Superior temporal gyrus (tissue), 1 donor: ENCODE measurements around the gene TK1.
"Not testable (repeated sequence)": the region's sequence is repeated elsewhere in the genome, so short reads cannot be mapped to it uniquely, and the experiment has no call there.

Source experiments
- DNase-seq: peaks from one replicate; pipeline ENCODE4 v3.0.0-alpha.2; 2016; ENCODE audit errors: extremely low spot score

Gene TK1

DNA sequence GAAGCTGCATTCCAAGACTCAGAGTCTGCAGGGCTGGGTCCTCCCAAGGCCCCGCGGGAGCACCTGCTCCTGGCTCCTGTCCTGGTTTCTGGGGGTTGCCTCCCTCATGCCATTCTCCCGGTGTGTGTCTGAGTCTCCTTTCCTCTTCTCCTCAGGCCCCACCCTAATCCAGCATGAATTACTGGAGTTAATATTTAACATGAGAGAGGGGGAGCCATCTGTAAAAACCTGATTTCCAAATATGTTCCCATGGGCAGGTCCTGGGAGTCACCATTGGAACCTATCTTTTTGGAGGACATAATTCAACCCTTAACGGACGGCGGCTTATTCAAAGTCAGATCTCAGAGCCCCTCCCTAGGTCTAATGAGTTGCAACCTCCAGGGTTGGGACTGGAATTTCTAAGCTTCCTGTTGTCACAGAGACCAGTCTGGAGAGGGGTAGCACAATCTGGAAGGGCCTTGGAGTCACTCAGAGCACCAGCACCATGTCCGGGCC, 35.3 kb downstream of the TK1 start:
- no peak for DNase-seq

DNA sequence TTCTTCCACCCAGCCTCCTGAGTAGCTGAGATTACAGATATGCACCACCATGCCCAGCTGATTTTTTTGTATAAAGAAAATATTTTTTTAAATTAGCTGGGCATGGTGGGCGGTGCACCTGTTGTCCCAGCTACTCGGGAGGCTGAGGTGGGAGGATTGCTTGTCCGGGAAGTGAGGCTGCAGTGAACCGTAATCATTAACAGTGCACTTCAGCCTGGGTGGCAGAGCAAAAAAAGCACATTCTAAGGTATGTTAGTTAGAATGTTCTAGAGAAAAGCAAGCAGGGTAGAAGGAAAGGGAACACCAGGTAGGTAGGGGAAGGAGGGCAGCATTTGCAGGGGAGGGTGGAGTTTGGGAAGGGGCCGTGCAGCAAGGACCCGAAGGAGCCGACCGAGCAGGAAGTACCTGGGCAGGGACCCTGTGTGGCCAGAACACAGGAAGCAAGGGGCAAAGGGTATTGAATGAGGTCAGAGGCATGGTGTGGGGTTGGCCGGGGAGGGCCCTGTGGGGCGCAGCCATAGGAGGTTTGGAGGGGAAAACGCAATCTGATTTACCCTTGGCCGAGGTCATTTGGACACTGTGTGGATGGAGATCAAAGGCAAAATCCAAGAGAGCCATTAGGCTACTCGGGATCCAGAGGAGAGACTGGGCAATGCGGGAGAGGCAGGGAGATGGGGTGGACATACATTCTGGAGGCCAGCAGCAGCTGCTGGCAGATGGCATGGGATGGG, 38.4 kb downstream of the TK1 start:
- DNase-seq = no peak

DNA sequence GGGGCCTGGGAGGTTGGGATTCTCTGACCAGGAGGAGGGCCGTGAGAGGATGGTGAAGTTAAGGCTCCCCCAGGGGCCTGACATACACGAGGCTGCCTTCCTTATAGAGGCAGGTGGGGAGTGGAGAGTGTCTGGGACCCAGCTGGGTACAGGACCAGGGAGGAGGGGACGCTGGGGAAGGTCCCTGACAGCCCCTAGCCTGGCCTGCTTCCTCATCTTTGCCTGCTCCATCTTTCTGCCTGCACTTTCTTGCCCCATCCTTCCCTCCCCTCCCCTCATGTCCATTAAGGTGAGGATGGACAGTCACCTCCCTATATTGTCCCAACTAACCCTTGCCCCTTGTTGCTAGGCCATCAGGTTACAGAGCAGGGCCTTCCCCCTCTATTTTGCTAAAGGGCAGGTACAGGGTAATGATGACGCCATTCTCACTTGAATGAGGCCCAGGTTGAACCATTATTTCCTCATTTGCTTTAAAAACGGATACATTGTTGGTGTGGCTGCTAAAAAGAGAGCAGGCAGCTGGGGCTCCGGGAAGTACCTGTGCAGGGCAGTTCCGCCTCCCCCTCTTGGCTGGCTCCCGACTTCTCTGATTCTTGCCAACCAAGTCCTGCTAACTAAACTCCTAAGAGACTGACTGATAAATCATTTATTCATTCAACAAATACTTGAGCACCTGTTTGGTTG, 39.4 kb downstream of the TK1 start:
- no peak for DNase-seq

DNA sequence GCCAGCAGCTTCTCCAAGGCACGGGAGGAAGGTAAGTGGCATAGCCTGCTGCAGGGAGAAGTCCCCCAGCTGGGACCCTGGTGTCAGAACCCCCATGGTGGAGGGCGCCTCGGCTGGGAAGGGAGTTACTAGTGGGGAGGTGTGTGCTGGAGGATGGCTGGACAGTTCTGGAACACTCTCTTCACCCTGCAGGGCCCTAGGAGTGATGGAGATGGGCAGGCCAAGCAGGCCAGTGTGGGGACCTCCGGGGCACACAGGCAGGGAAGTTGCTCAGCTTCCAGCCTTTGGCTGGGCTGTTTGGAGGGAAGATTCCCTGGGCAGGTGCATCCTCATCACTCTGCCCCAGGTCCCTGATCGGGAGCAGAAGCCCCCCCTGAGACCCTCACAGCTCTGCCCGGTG, 40.0 kb downstream of the TK1 start:
- no peak for DNase-seq

DNA sequence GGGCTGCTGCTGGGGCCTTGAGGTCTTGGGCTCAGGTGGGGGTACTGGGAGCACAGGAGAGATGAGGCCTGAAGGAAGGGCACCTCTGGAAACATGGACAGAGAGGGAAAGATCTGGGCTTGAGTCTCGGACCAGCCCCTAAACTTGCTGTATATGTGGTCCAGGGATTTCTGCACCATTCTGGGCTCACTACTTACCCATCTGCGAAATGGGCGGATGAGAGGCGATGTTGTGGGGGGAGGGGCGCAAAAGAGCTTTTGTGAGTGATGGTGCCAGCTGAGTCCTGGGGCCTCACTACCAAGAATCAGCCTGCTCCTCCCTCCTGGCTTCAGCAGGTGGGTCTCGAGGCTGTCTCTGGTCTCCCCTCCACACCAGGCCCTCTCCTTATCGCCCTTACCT, 40.4 kb downstream of the TK1 start:
- DNase-seq = no peak

DNA sequence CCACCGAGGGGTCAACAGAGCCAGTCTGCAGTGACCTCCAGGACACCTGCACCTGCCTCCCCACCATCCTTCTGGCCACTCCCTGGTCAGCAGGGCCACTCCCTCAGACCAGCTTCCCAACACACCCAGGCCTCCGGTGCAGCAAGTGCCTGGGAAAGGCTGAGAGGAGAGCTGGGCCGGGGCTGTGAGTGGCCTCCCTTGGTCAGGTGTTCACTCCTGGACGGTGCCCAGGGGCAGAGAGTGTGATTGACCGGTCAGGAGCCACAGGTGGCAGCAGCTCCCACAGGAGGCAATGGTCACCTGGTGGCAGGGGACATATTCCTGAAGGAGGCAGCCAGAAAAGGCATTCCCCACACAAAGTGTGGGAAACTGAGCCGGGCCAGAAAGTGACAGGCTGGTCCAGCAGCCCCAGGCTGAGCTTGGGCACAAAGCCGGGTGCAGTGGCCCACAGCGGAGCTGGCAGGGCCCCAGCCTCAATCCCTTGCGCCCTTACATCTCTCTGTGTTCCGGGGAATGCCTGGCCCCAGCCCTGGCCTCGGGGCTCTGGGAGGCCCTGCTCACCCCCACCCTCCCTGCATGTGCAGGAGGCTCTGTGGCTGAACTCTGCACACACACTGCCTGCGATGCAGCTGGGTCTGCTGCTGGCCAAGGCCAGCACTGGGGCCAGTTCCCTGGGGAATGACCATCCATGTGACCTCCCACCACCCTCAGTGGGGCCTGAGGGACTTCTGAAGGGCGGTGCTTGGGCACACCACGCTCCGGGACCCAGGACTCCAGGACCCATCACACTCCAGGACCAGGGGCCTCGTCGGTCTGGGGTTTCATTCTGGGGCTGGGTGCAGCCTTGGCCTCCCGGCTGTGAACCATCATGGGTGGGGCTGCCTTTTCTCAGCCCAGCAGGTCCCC, 41.9 kb downstream of the TK1 start:
- DNase-seq = peak; percentile 29

DNA sequence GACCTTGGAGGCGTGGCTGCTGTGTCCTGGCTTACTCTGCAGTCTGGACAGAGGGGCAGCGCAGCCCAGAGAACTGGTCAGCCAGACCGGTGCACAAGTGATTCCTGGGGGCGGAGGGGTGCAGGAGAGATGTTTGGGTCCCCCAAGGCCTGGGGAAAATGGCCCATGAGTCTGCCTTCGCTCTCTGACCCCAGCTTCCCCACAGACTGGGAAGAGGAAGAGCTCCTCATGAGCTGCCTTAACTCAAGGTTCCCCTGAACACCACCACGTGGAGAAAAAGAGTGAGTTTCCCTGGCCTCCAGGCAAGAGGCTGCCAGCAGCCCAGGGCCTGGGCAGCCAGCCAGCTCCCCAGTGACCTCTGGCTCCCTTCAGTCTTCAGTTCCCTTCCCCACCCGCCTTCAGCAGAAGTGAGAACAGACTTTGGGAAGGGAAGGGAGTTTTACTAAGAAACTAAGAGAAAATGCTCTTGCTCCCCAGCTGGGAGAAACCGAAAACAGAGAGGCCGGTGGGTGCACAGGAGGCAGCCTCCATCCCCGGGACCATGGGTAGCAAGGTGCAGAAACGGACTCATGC, 42.6 kb downstream of the TK1 start:
- peak; percentile 68 for DNase-seq

DNA sequence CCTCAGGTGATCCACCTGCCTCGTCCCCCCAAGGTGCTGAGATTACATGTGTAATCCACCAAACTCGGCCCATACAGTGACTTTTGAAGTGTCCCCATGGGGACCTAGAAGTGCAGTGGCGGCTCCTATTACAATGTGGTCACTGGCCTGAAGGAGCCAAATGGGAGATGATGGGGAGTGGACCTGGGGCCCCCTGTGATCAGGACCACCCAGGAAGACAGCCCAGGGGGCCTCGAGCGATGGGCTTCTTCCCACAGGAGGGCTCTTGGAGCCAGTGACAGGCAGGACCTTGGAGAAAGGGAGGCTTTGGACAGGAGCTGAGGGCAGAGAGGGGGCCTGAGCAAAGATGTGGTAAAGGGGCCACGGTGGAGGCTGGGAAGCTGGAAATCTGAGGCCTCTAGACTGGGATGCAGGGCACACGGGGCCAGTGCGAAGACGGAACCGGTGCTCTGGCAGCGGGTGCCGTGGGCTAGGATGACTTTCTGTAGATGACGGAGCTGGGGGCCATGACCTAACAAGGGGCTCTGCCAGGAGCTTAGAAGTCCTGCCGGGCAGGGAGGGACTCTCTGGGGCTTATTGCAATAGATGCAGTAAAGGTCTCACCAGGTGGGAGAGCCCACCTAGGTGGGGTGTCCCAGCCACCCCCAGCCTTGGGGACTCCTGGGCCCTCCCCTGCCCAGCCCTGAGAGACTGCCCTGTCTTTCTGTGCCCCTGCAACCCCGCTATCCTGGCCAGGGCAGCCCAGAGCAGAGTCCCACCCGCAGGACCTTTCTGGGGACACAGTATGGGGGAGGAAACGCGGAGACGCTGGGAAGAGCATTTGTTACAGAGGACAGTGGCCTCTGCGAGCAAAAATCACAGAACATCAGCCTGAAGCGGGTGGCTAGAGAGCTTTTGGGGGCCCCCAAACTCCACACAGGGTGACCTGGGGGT, 43.4 kb downstream of the TK1 start:
- no peak for DNase-seq

DNA sequence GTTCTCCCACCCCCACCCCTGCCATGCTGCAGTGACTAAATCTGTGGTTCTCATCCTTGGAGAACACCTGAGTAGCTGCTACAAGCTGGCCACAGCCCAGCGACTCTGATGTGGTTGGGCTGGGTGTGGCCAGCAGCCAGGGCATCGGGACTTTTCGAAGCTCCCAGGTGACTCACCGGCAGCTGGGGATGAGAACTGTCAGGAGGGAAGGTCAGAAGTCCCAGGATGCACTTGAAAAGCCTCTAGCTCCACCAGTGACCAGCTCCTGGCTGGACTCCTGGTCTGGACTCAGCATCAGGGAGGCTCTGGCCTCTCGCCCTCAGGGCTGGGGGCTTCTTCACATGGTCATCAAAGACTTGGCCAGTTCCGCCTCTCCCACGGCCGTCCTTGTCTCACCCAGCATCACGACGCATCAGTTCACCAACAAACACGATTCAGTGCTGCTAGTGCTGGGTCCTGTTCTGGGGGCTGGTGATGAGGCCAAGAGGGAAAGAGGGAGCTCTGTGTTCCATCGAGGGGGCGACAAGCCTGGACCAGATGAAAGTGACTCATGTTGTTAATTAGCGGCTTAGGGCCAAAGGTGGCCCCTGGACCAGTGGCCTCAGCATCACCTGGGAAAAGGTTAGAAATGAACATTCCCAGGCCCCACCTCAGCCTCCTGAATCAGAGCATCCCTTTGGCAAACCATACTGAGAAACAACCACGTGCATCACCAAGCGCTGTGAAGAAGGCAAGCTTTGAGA, 44.6 kb downstream of the TK1 start:
- no peak for DNase-seq

DNA sequence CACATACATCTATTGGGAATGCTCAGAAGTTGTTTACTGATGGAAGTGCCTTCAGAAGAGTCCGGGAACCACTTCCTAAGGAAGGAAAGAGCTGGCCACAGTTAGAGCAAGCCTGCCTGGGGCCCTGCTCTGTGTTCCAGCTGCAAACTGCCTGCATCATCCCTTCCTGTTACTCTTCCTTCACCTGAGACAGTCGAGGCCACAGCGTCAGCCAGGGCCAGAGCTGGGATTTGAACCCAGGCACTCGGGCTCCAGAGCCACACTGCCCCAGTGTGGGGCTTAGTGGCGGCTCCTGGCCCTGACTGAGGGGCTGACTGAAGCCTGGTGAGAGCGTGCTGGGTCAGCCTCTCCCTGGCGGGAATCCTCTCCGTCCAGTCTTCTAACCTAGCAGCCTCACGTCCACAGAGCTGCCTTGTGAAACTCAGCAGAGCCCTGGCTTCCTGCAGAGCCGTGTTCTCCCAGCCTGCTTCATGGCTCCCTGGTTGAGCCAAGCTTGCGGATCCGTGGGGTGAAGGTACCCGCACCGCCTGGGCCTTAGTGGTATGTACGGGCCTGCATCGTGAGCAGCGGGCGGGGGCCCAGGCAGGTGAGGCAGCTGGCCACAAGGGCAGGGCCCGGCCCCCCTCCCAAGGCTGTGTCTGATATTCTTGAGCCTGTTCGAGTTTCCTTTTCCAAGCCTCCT, 45.3 kb downstream of the TK1 start:
- no peak for DNase-seq

DNA sequence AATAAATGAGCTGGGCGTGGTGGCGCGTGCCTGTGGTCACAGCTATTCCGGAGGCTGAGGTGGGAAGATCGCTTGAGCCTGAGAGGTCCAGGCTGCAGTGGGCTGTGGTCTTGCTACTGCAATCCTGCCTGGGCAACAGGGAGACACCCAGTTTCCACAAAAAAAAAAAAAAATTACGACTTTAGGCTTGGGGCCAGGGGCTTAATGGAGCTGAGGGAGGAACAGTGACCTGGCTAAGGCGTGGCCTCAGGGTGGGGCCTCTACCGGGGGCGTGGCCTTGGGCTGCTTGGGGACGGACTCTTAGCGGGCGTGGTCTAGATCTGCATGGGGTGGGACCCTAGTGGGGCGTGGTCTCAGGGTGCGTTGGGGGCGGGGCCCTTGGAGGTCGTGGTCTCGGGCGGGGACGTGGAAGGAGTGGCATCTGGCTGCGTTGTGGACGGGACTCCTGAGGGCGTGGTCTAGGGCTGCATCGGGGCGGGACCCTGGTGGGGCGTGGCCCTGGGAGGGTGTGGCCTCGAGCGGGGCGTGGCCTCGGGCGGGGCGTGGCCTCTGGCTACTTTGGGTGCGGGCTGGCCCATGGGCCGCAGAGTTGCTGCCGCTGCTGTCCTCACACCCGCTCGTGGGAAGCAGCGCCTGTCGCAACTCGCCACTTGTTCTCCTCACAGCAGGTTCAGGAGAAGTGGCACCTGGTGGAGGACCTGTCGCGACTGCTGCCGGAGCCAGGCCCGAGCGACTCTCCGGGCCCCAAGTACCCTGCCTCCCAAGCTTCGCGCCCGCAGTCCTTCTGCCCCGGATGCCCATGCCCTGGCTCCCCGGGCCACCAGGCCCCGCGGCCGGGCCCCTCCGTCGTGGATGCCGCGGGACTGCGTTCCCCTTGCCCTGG, 46.4 kb downstream of the TK1 start:
- DNase-seq = no peak

DNA sequence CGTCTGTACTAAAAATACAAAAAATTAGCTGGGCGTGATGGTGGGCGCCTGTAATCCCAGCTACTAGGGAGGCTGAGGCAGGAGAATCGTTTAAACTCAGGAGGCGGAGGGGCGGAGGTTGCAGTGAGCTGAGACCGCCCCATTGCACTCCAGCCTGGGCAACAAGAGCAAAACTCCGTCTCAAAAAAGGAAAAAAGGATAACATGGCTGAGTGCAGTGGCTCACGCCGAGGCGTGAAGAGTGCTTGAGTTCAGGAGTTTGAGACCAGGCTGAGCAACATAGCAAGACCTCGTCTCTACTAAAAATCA, 47.0 kb downstream of the TK1 start:
- not testable (repeated sequence) for DNase-seq

DNA sequence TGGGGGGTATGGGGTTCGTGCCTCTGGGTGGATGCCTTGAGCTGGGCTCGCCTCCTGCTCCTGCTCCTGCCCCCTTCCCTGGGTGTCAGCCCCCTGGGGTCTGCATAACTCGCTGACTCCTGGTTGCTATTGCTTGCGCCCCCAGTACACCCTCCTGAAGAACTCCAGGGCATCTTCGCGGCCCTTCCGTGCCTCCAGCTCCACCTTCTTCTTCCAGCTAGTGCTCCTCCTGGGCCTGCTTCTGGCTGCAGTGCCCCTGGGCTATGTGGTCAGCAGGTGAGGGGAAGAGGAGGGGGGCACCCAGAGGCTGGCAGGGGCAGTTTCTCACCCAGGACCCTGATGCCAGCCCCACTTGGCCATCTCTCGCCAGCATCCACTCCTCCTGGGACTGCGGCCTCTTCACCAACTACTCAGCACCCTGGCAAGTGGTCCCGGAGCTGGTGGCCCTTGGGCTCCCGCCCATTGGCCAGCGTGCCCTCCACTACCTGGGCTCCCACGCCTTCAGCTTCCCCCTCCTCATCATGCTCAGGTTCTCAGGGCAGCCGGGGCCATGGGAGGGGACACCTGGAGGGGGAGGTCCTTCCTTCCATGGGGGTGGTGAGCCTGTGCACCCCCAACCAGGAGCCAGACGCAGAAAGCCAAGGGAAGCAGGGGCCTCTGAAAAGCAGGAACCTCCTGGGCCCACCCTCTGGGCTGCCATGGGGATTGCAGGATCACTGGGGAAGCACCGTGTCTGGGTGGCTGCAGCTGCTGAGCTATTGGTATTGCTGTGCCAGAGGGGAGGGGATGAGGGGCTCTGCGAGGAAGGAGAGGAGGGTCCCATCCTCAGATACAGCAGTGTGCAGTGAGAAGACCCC, 48.4 kb downstream of the TK1 start:
- no peak for DNase-seq

DNA sequence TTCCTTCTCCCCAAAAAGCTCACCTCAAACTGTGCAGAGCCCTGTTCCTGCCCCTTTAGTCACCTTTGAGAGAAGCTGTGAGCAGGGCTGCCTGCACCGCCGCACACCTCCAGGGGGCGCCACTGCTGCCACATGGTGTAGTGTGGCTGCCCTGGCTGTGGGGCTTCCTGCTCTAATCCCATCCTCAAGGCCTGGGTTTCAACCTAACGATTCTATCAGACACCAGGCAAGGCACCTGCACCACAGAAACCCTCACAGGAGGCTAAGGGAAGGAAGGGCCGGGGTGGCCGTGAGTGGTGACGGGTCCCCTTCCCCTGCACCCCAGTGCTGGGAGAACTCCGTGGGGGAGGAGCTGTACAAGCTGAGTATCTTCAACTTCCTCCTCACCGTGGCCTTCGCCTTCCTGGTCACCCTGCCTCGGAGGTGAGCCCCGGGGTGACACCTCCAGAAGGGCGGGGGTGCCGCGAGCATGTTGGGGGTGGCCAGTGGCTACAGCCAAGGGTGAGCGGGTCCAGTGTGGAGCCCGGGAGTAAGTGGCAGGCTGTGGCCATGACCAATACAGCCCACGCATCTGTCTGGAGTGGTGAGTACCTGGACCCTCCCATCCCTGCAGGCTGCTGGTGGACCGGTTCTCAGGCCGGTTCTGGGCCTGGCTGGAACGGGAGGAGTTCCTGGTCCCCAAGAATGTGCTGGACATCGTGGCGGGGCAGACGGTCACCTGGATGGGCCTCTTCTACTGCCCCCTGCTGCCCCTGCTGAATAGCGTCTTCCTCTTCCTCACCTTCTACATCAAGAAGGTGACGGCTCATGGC, 49.3 kb downstream of the TK1 start:
- no peak for DNase-seq

DNA sequence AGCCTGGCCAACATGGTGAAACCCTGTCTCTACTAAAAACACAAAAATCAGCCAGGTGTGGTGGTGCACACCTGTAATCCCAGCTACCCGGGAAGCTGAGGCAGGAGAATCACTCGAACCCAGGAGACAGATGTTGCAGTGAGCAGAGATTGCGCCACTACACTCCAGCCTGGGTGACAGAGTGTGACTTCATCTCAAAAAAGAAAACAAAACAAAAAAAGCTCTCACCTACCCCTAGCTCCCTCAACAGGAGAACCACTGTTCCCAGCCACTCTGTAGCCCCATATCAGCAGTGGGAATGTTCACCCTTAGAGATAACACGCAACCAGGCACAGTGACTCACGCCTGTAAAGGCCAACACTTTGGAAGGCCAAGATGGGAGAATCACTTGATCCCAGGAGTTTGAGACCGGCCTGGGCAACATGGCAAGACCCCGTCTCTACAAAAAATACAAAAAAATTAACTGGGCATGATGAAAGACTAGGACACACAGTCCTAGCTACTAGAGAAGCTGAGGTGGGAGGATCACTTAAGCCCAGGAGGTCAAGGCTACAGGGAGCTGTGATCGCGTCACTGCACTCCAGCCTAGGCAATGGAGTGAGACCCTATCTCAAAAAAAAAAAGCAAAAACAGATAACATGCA, 50.9 kb downstream of the TK1 start:
- DNase-seq = no peak

DNA sequence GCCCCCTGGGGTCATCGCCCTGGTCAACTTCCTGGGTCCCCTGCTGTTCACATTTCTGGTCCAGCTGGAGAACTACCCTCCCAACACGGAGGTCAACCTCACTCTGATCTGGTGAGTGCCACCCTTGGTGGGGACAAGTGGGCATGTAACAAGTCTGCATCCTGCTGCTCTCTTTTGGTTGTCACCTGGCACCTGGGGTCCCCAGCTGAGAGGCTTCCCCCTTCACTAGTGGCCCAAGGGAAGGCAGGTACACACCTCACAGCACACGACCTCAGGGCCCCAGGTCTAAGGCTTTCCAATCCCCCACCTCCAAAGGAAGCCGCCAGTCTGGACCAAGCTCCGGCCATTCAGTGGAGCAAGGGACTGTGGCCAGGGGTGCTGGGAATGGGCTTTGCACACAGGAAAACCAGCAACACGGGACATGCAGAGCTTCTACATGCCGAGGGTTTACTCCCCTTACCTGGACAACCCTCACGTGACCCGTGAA, 51.9 kb downstream of the TK1 start:
- no peak for DNase-seq
